HG03354 (cell line): ENCODE measurements around the gene TMEM14B.
"Not testable (repeated sequence)": the region's sequence is repeated elsewhere in the genome, so short reads cannot be mapped to it uniquely, and the experiment has no call there.

Source experiments
- ATAC-seq: cut with Tn5 transposase; IDR thresholded peaks from one replicate; pipeline ENCODE4 v1.9.1; 2021; ENCODE audit warnings: mild to moderate bottlenecking; ENCODE audit not compliant: unreplicated experiment, poor library complexity, severe bottlenecking

The TMEM14B gene

DNA sequence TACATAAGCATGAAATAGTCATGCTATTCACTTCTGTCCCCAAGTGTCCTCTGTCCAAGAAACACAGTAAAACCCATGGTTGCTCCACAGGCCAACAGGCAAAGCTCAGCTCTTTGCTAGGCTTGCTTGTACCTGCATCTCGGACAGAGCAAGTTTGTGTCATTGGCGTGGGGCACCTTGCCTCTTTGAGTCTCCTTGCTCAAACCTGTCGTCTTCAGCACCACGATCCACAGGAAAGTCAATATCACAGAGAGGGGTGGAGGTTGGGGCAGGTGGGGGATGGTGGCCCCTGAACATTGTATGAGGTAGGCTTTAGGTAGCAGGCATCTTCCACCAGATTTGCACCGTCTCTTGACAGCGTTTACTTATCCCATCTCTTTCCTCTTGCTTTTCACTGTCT lies 4.1 kb upstream of the TMEM14B start:
- no peak for ATAC-seq

DNA sequence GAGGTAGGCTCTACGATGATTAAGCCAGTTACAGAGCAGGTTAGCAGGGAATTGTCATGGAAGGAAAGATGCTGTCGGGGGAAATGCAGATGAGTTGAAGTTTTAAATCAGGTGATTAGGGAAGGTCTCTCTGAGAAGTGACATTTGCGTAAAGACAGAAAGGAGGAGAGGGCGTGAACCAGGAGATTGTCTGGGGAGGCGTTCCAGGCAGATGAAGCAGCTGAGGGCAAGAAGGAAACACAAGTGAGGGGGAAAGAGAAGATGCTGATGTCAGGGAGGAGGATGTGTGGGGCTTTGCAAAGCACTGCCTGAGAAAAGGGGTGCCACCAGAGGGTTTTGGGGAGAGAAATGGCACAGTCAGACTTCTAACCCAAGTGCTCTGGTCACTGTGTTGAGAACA lies 2.5 kb upstream of the TMEM14B start:
- ATAC-seq: no peak

DNA sequence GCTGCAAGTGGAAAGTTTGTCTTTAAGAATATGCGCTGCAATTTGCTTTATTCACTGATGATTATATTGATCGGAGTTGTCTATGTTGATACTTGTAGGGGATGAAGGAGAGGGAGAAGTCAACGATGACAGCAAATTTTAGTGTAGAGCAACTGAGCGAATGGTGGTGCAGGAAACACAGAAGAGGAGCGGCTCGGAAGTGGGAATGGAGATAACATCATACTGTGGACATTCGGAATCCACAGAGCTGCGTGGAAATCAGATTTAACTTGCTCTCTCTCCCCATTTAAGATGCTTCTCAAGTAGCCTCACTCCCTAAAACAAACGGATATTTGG lies 722 bp upstream of the TMEM14B start:
- no peak for ATAC-seq

DNA sequence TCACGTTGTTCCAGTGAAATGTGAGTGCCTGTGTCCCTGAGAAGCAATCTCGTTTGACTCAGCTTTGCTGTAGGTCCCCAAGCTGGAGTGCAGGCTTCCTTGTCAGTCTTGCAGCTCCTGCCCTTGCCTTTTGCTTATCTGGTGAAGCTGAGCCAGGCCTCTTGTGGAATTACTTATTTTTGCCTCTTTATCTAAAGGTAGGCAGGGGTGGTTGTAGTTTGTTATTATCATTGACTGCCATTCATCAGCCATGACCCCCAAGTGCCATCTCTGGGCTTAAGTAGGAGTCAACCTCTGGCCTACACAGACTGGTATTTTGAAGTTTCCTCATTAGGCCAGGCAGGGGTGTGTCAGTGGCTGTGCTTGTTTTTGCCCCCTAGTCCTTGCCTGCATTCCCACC lies 2.1 kb downstream of the TMEM14B start:
- ATAC-seq: no peak

DNA sequence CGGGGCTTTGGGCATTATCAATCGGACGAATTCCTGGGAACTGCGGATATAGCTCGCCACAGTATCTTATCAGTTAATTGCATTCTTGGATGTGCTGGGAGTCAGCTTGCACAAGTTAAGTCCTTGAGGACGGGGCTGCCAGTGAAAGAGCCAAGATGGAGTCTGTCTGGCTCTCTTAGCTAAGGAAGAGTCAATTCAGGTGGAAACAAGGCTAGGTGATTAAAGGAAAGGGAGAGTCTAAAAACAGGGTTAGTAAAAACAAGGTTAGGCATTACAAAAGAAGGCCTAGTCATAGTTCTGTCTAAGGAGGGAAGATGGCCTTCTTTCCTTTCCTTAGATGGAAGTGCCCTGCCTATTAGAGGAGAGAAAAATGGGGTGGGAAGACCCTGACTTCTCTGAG lies 3.0 kb downstream of the TMEM14B start:
- not testable (repeated sequence) for ATAC-seq

DNA sequence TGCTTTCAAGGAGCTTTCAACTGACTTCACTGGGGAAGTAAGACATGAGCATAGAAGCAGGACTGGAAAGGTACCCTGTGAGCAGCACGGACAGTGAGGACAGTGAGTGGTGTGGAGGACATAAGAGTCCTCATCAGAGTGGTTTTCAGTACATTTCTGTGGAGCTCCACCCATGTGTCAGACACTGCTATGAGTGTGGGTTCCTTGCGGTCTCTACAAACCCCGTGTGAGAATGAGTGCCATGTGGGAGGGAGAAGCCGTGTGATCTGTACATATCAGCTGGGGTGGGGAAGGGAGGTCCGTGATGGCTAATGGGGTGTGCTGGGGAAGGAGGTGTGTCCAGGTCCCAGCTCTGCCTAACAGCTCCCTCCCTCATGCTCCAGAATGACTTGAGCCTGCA lies 4.2 kb downstream of the TMEM14B start:
- not testable (repeated sequence) for ATAC-seq

DNA sequence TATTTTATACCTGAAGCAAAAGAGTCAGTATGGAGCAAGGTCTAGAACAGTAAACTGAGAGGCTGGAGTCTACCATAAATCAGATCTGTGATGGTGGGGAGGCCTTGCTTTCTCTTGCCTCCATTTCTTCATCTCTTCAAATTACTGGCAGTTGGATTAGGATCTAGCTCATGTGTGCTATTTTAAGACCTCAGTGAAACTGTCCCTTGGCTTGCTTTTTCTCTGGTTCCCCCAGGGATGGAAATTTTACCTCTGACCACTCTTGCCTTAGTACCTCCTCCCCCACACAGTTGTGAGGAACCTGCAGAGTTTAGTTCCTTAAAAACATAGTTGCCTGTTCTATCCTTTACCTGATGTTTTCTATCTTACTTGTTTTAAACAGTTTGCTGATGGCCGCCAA lies 8.5 kb downstream of the TMEM14B start:
- ATAC-seq: no peak

DNA sequence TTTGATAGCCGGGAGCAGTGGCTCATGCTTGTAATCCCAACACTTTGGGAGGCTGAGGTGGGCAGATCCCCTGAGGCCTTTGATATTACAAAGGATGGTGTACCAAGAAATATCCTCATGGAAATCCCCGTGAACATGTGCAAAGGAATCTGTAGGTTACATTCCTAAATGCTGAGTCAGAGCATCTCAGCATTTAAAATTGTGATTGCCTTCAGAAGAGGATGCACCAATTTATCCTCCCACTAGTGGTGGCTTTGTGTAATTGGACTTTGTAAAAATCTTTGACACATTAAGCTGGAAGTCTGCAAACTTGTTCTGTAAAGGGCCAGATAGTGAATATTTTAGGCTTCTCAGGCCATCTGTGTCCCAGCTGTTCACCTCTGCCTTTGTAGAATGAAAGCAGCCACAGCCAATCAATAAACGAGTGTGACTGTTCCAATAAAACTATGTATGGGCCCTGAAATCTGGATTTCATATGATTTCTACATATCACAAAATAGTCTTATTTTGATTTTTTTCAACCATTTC lies 11.8 kb downstream of the TMEM14B start:
- peak; percentile 85 for ATAC-seq

DNA sequence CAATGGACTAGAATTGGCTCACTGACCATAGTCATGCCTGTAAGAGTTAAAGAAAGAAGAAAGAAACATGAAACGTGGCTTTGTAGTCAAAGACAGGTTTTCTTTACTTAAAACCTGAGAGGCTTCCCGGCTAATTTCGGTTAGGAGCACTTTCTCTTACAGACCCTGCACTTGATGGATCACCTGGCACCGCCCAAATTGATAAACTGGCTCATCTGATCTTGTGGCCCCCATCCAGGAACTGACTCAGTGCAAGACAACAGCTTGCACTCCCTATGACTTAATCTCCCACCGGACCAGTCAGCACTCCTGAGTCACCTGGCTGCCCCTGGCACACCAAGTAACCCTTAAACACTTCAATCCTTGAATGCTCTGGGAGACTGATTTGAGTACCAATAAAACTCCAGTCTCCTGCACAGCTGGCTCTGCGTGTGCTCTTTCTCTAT lies 12.3 kb downstream of the TMEM14B start:
- no peak for ATAC-seq

DNA sequence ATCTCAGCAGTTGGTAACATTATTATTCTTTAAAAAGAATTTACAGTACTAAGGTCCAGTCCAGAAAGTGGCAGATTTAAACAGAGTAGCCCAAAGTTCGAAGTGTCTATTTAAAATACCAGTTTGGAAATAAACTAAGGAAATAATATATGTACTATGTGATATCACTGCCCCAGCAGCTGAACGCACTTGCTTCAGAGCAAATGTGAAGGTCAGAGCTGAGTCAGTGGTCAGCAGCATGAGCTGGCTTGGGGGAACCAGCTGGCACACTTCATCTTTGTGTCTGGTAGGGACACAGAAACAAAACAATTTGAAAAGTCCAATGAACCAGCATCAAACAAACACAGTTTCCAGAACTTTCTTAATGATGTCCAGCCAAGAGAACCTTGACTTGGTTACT lies 15.4 kb downstream of the TMEM14B start:
- ATAC-seq: no peak

DNA sequence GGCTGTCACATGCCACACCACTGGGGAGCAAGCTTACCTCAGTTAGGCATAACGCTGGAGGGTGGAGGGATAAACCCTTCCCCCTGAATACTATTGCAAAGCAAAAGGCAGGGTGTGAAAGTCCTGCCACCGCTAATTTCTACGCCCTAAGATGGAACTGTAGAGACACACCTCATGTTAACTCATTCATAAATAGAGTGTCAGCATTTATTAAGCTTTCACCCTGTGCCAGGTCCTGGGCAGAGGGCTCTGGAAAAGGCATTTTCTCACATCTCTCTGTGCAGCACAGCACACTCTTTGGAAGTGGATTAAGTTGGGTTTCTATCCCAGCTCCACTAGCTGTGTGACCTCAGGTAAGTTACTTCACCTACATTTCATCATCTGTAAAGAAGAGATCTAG lies 21.8 kb downstream of the TMEM14B start:
- ATAC-seq: no peak

DNA sequence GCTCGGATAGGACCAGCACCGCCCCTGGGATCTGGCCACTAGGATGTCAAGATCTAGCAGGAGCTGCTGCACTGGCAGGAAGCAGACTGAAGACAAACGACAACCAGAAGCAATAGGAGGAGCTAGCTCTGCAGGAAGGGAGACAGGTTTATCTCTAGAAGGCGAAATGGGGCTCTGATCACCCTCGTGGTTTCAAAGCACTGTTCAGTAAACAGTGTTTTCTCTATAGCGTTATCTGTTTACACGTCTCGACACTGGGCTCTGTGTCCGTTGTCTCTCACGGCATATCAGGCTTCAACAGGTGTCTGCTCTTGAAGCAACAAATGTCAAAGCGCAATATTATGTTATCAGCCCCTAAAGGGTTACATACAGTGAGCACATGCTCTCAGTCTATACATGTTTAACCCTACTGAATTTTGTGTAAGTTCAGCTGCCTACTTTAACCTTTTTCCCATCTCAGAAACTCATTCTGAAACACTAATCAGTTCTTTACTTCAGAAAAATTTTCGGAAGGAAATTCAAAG lies 23.8 kb downstream of the TMEM14B start:
- no peak for ATAC-seq

DNA sequence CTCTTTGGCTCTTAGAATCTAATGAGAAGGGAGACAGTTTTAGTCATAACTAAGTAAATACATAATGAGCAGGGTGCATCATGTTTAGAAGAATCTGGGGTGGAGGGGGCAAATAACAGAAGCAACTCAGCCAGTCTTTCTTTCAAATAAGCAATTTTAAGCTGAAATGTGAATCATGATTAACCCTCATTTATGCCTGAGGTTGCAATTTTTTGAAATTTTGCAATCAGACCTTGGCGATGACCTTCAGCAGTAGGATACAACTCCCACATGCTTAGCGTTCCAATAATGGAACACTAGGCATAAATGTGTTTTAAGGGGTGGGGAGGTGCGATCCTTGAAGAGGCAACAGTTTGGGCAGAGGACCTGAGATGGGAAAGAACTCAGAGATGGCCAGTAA lies 30.6 kb downstream of the TMEM14B start:
- no peak for ATAC-seq

DNA sequence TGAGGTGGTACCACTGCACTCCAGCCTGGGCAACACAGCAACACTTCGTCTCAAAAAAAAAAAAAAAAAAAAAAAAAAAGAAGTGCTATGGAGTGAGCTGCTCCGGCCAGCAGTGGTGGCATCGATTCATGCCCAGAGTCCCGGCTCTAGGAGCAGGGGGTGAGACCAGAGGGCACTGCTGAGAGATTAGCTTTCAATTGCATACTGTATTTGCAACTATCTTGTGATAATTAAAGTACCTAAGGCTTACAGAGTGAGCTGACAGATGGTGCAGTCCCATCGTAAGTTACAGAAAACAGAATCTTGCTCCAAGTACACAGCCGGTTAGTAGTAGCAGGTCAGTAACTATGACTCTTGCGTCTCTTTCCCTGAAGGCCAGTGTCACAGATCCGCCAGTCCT lies 31.5 kb downstream of the TMEM14B start:
- ATAC-seq: no peak

DNA sequence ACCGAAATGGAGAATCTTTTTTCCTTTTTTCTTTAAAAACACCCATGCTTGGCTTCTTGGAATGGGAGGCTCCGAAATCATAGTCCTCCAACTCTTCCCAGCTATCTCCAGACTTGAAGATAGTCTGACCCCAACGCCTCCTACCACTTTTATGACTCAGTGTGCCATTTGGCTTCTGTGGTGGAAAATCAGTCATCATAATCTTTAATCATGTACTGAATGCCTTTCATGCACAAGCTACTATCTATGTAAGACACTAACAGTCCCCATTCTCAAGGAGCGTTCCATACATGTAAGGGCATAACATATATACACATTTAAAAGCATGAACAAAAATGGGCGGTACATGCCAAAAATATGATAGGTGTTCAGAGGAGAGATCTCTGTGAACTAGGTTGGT lies 44.1 kb downstream of the TMEM14B start:
- ATAC-seq: no peak

DNA sequence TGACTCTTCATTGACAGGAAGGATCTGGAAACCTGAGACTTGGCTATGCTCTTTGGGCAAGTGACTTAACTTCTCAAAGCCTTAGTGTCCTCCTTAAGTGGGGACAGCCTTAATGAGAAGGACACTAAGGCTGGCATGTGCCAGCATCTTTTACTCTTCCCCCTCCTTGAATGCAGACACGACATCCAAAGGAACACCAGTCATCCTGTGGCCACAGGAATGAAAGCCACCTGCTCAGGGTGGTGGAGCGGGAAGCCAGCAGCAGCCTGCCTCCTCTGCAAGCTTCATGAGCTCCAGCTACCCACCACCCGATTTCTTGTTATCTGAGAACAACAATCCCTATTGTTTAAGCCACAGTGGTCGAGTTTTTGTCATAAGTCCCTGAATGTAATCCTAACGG lies 44.5 kb downstream of the TMEM14B start:
- no peak for ATAC-seq

DNA sequence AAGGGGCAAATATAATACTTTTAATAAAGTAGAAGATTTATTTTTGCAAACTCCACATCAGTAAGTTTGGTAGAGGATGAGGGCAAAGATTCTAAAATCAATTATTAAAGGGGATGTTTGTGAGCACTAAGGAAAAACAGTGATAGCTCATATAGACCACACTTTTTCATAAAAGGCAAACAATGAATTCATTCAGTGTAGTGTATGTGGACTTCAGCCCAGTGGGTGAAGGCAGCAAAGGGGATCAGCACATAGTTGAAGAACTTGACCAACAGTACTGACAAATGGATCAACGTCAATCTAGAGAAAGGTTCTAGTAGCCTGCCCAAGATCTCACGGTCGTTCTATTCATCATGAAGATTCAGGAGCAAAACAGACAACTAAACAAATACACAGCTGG lies 45.4 kb downstream of the TMEM14B start:
- no peak for ATAC-seq

DNA sequence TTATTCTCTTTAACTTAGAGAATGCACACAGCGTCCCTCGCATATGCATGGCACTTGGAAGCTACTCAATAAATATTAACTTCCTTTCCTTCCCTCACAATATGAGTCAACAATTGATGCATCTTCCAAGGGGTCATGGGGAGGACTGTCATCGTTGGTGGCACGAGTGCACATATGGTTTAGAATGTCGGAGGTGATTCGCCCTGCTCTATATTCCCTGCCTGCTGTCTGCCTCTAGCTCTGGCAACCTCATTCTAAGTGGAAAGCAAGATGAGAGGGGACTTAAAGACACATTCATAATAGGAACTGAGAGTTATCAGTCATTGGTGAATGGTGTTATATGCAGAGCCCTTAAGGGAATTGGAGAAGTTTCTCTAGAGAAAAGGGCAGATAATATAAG lies 46.1 kb downstream of the TMEM14B start:
- ATAC-seq: no peak

DNA sequence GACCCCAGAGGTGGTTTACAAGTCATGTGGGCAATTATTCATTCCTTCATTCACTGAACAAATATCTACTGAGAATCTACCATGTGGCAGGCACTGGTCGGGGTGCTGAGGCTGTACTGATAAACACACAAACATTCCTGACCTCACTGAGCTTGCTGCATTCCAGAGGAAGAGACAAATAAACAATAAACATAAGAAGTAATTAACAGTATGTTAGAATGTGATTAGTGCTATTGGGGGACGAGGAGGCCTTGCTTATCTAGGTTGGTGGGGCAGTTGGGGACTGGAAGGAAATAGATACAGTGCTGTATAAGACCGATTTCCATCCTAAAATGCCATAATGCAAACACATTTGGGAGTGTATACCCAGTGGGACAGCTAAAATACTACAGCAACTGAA lies 46.6 kb downstream of the TMEM14B start:
- ATAC-seq: no peak

DNA sequence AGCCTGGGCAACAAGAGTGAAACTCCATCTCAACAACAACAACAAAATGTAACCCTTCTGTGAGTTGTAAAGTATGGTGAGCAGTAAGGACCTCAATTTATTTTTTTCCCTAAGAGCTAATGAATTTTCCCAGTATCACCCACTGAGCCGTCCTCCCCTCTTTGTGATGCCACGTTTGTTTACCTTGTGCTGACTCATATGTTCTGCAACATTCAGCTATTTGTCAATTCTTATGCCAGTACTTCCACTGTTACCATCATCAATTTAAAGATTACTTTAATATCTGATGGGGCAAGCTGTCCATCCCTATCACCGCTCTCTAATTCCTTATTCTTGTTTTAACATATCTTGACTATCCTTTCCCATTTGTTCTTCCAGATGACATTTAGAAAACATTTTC lies 53.2 kb downstream of the TMEM14B start:
- no peak for ATAC-seq

DNA sequence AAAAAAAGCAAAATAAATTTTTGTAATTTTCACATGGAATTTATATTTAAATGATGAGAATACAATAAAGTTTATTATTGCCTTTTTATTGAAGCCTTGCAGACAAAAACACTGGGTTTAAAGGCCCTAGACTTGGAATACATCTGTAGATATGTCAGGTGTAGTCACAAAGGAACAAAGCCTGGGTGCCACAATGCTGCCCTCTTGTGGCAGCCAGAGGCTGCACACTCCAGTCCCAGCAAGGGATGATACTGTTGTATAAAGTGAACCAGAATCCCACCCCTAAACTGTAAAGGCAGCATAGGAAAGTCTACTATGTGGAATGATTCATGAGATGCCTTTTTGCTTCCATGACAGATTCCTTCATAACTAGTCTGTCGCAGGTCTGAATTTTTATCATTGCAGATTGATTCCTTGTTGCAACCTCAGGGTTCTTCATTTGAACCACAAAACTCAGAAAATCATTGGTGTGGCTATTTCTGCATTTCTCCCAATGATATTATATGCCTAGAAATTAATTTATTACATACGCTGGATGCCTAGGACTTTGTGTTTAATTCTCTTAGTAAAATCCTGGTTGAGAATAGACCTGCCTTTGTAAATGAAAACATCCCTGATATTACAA lies 53.7 kb downstream of the TMEM14B start:
- peak; percentile 96 for ATAC-seq
